Stimulated activated memory B cell treated with anti-CD40 and anti-IgM and Interleukin-4, amounts not matched to agents 10 μg/mL and 1 μg/mL and 100 μg/mL, for 72 hours (primary cell): Measurements from ENCODE around the gene SPATA45.

Source experiments
- ATAC-seq: fragments of 150-1000 bp; cut with Tn5 transposase; 2 replicates; pipeline ENCODE4 v1.10.0; 2021
- H3K27ac Mint-ChIP-seq: one replicate; pipeline ENCODE4 v1.8.0; 2022; ENCODE audit warnings: mild to moderate bottlenecking, mixed read lengths
- H3K27me3 Mint-ChIP-seq: one replicate; pipeline ENCODE4 v1.8.0; 2022; ENCODE audit warnings: mixed read lengths
- H3K36me3 Mint-ChIP-seq: one replicate; pipeline ENCODE4 v1.8.0; 2022; ENCODE audit warnings: mixed read lengths
- H3K4me1 Mint-ChIP-seq: one replicate; pipeline ENCODE4 v1.8.0; 2022; ENCODE audit warnings: mixed read lengths
- H3K4me3 Mint-ChIP-seq: one replicate; pipeline ENCODE4 v1.8.0; 2022; ENCODE audit warnings: mild to moderate bottlenecking, moderate library complexity, mixed read lengths
- H3K9me3 Mint-ChIP-seq: one replicate; pipeline ENCODE4 v1.8.0; 2022; ENCODE audit warnings: mixed read lengths

Gene SPATA45

GRCh38 chr1:212814537-212815334 is 32.7 kb downstream of the SPATA45 start:
- no peak for ATAC-seq
- Mint-ChIP-seq H3K9me3 (no peaks in the 10 kb centered on the region), H3K27ac (no peak overlapping the region), H3K4me1 (peaks cover 5% of the 10 kb centered on the region), H3K27me3 (no peaks in the 10 kb centered on the region), H3K36me3 (peaks cover 15% of the 10 kb centered on the region), H3K4me3 (no peak overlapping the region)

GRCh38 chr1:212805767-212806166 is 41.7 kb downstream of the SPATA45 start:
- Mint-ChIP-seq H3K36me3 (peaks cover 47% of the 10 kb centered on the region), H3K4me1 (no peaks in the 10 kb centered on the region), H3K27ac (no peak overlapping the region), H3K9me3 (no peaks in the 10 kb centered on the region), H3K4me3 (no peak overlapping the region), H3K27me3 (no peaks in the 10 kb centered on the region)
- ATAC-seq: no peak

- Mint-ChIP-seq H3K4me1 (peaks cover 29% of the 10 kb centered on the region), H3K36me3 (peaks cover 40% of the 10 kb centered on the region), H3K27me3 (no peaks in the 10 kb centered on the region), H3K9me3 (peaks cover 7% of the 10 kb centered on the region), H3K27ac (no peak overlapping the region), H3K4me3 (no peak overlapping the region)
- no peak for ATAC-seq
Observed at GRCh38 chr1:212797681-212798080, 49.8 kb downstream of the SPATA45 start.

- peaks cover 23% of the 10 kb centered on the region for H3K36me3 Mint-ChIP-seq
- no peaks in the 10 kb centered on the region for H3K27me3 Mint-ChIP-seq
- peak overlapping the region; percentile 54 for H3K4me3 Mint-ChIP-seq
- H3K27ac Mint-ChIP-seq: peak overlapping the region; percentile 94
- peak; percentile 93 for ATAC-seq
- H3K4me1 Mint-ChIP-seq: peaks cover 44% of the 10 kb centered on the region
- H3K9me3 Mint-ChIP-seq: peaks cover 7% of the 10 kb centered on the region
Observed at GRCh38 chr1:212794561-212795014, 52.9 kb downstream of the SPATA45 start.

GRCh38 chr1:212792396-212792908 is 55.0 kb downstream of the SPATA45 start:
- Mint-ChIP-seq H3K4me1 (peaks cover 43% of the 10 kb centered on the region), H3K9me3 (peaks cover 7% of the 10 kb centered on the region)

DNA sequence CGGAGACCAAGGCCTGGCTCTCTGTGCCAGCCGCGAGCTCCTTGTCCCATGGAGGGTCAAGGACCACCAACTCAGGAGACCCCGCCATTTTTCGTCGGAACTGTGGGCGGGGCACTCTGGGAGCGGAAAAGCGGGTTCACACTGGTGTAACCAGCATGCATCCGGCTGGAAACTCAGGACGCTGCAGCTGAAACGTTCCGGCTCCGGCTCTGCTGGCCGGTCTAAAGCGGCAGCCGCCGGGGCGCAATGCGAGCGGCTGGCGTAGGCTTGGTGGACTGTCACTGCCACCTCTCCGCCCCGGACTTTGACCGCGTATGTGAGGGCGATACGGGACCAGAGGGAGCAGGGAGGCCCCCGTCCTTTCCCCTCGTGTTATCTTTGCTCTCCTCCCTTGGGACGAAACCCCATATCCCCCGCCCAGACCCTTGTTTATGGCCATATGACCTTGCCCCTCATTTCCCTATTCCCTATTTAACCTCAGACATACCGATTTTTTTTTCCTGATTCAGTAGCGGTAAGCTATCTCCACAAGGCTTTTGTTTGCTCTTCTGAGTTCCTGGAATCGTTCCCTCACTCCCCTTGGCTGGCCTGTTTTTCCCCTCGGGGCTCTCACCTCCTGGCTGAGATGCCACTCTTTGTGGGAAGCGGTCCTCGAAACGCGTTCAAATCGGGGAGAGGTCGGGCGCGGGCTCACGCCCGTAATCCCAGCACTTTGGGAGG is 55.6 kb downstream of the SPATA45 start, which contains the start of the genes NSL1 and TATDN3:
TSS of gene NSL1 (minus strand) at position 102 of the 720 bp plus-strand sequence. CDS start at position 88, 14 bp downstream.
TSS of gene TATDN3 (plus strand) at position 219 of the 720 bp plus-strand sequence. CDS start at position 247, 28 bp downstream.
- H3K36me3 Mint-ChIP-seq: peaks cover 13% of the 10 kb centered on the region
- no peaks in the 10 kb centered on the region for H3K27me3 Mint-ChIP-seq
- peak within 1 kb of the TSS; percentile 94 for H3K27ac Mint-ChIP-seq
- peak; percentile 91 for ATAC-seq
- H3K4me1 Mint-ChIP-seq: peaks cover 43% of the 10 kb centered on the region
- H3K9me3 Mint-ChIP-seq: peaks cover 7% of the 10 kb centered on the region
- H3K4me3 Mint-ChIP-seq: peak within 1 kb of the TSS; percentile 98

More at GRCh38 chr1:212792396-212792908, 55.0 kb downstream of the SPATA45 start:
- ATAC-seq: no peak
- Mint-ChIP-seq H3K4me3 (peak overlapping the region; percentile 98), H3K27ac (peak overlapping the region; percentile 94), H3K27me3 (no peaks in the 10 kb centered on the region), H3K36me3 (peaks cover 13% of the 10 kb centered on the region)

DNA sequence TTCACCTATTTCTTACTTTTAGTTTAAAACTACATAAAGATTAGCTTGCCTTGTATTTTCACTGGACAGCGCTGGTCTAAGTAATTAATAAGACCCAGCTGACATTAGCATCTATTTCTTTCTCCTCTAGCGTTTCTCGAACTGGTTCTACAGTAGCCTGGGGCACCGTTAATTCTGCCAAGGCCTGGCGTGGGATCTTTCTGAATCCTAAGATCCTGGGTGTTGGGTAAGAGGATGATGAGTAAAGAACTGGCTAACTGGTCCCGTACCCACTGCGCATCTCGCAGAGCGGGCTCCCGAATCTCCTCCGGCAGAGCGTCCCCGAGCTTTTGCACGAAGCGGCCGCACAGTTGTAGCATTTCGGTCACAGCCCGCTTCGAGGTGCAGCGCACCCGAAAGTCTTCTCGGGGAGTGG is 56.2 kb downstream of the SPATA45 start:
- Mint-ChIP-seq H3K4me3 (peak overlapping the region; percentile 98), H3K4me1 (peaks cover 43% of the 10 kb centered on the region), H3K27me3 (no peaks in the 10 kb centered on the region)

DNA sequence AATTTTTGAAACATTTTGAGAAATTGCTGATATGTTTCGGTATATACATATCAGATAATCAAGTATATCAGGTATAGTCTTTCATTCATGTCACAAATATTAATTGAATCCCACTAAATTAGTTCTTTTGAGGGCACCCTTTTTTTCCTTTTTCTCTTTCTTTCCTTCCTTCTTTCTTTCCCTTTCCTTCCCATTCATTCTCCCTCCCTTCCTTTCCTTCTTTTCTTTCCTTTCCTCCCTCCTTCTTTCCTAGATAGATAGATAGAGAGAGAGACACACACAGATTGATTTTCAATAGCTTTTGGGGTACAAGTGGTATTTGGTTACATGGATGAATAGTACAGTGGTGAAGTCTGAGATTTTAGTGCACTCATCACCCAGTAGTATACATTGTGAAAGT is 61.6 kb downstream of the SPATA45 start:
- Mint-ChIP-seq H3K4me1 (peaks cover 28% of the 10 kb centered on the region), H3K36me3 (peaks cover 29% of the 10 kb centered on the region), H3K27me3 (no peaks in the 10 kb centered on the region), H3K9me3 (no peaks in the 10 kb centered on the region), H3K4me3 (no peak overlapping the region), H3K27ac (no peak overlapping the region)
- no peak for ATAC-seq

More for the DNA sequence above, 56.2 kb downstream of the SPATA45 start:
- H3K9me3 Mint-ChIP-seq: peaks cover 7% of the 10 kb centered on the region
- H3K36me3 Mint-ChIP-seq: peaks cover 13% of the 10 kb centered on the region
- peak overlapping the region; percentile 94 for H3K27ac Mint-ChIP-seq
- peak; percentile 59 for ATAC-seq

- H3K4me3 Mint-ChIP-seq: no peak overlapping the region
- ATAC-seq: no peak
Observed at GRCh38 chr1:212783976-212784375, 63.5 kb downstream of the SPATA45 start.

DNA sequence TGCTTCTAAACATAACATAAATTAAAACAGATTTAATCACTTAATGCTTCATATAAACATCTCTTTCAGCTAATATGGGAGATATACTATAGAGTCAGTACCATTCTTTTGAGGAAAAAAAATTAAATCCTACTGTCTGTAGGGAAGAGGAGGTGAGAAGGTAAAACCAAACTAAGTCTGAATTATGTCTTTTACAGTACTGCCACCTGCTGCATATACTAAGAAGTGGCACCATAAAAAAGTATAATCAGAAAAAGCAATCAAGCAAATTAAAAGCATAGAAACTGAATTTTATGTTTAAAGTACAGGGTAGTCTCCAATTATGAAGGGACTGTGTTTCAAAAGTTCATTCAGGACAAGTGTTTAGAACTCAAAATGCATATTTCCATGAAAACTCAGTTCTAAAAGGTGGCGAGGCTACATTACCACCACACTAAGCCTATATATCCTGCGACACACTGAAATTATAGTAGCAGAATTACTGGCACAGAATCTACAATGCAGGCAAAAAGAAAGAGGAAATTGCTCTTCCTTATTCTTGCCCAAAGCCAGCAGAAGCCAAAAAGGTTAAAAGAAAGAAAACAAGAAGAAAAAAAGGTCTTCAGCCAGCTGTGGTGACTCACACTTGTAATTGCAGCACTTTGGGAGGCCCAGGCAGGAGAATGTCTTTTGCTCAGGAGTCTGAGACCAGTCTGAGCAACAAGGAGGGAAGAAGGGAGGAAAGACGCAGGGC is 64.9 kb downstream of the SPATA45 start:
- H3K36me3 Mint-ChIP-seq: peaks cover 37% of the 10 kb centered on the region
- peaks cover 11% of the 10 kb centered on the region for H3K4me1 Mint-ChIP-seq
- no peaks in the 10 kb centered on the region for H3K9me3 Mint-ChIP-seq
- no peaks in the 10 kb centered on the region for H3K27me3 Mint-ChIP-seq
- no peak overlapping the region for H3K4me3 Mint-ChIP-seq
- H3K27ac Mint-ChIP-seq: no peak overlapping the region
- no peak for ATAC-seq

More at GRCh38 chr1:212783976-212784375, 63.5 kb downstream of the SPATA45 start:
- Mint-ChIP-seq H3K9me3 (no peaks in the 10 kb centered on the region), H3K27ac (no peak overlapping the region), H3K36me3 (peaks cover 29% of the 10 kb centered on the region), H3K4me1 (peaks cover 17% of the 10 kb centered on the region), H3K27me3 (no peaks in the 10 kb centered on the region)

- H3K9me3 Mint-ChIP-seq: no peaks in the 10 kb centered on the region
- peaks cover 16% of the 10 kb centered on the region for H3K4me1 Mint-ChIP-seq
- H3K27ac Mint-ChIP-seq: no peak overlapping the region
- H3K36me3 Mint-ChIP-seq: peaks cover 51% of the 10 kb centered on the region
- no peaks in the 10 kb centered on the region for H3K27me3 Mint-ChIP-seq
- ATAC-seq: peak; percentile 56
- H3K4me3 Mint-ChIP-seq: no peak overlapping the region
Observed at GRCh38 chr1:212781225-212781624, 66.2 kb downstream of the SPATA45 start.

DNA sequence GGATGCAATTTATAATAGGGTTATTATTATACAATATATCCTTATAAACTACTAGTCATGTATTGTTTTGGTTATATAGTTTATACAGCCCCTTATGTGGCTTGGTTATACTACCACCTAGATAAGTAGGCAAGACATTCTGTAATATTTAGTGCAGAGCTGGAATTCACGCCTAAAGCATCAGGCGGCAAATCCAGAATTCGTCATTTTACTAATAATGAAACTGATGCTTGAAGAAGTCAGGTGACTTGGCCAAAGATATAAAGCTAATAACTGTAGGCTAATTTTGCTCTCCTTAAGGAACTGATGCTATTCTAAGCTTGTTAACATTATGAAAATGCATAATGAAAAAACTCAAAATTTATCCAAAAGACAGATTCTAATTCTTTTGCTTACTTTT is 66.7 kb downstream of the SPATA45 start:
- Mint-ChIP-seq H3K4me1 (peaks cover 16% of the 10 kb centered on the region), H3K4me3 (no peak overlapping the region), H3K27ac (no peak overlapping the region), H3K36me3 (peaks cover 47% of the 10 kb centered on the region), H3K9me3 (no peaks in the 10 kb centered on the region), H3K27me3 (no peaks in the 10 kb centered on the region)
- ATAC-seq: no peak
